Measurements from ENCODE around the gene CST5. TPM values are rescaled to one million over a fixed set of nuclear protein-coding genes. Genes with fewer than 3 reads are reported as not detected.

The CST5 gene
- total RNA-seq, result not detected in 2 replicates

GRCh38 chr20:23879328-23879798 is at the start of gene CST5:
TSS of gene CST5 (minus strand) at chr20:23879748. CDS start at chr20:23879676, 72 bp downstream.

GRCh38 chr20:23826541-23827021 is 53.0 kb downstream of the CST5 start, which contains the start of gene CST2:
TSS of gene CST2 (minus strand) at chr20:23826729. CDS start at chr20:23826660, 69 bp downstream.

Other genes with a start within 250 kb of the CST5 start
- 84.3 and 111 TPM in 2 replicates for gene CST3, start 241.8 kb downstream of the CST5 start, total RNA-seq
- not detected in 2 replicates for gene CST4, start 190.7 kb downstream of the CST5 start, total RNA-seq
- 0.18 and 0.38 TPM in 2 replicates for gene CST1, start 128.8 kb downstream of the CST5 start, total RNA-seq
- not detected in 2 replicates for gene CST2, start 53.0 kb downstream of the CST5 start, total RNA-seq
- not detected in 2 replicates for gene GGTLC1, start 109.0 kb upstream of the CST5 start, total RNA-seq

All from endothelial cell of coronary artery (primary cell).